Measurements from ENCODE around the gene GREM2.

GREM2 gene

DNA sequence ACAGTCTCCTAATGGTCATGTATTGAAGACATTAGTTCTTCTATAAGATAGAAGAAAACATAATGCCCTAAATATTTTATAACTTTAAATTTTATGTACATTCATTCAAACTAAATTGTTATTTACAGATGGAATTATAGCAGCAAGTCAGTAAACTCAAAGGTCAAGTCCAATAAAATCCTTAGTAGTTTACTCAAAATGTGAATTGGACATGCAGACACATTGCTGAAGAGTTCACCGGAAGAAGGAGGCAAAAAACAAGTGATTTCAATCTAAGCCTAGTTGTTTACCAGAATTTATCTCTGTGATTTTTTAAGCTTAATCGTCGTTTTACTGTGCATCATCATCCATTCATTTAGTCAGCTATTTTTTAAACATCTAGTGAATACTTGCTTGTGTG lies 149.7 kb downstream of the GREM2 start:
- TF ChIP-seq GATA3 (IDR thresholded peaks at IDR 0.05; ENCODE audit: low read depth, low read length) (no peak), GATA2 (IDR thresholded peaks at IDR 0.05; ENCODE audit: low read depth, low read length) (no peak)

DNA sequence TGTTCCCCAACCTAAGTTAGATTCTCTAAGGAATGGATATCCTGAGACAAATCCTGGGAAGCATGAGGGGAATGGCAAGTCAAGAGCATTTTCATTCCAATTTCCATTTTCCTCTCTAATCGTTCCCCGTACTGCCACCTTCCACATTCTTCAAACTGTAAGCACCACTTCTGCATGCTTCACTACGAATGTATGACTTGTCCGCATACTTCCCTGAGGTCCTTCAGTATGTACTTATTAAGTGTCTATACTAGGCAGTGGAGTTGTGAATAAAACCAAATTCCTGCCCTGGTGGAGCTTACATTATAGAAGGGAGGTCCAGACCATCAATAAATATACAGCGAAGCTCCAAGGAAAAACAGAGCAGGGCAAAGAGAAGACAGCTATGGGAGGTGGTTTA lies 154.8 kb downstream of the GREM2 start:
- TF ChIP-seq GATA2 (IDR thresholded peaks at IDR 0.05; ENCODE audit: low read depth, low read length) (no peak), GATA3 (IDR thresholded peaks at IDR 0.05; ENCODE audit: low read depth, low read length) (no peak)

DNA sequence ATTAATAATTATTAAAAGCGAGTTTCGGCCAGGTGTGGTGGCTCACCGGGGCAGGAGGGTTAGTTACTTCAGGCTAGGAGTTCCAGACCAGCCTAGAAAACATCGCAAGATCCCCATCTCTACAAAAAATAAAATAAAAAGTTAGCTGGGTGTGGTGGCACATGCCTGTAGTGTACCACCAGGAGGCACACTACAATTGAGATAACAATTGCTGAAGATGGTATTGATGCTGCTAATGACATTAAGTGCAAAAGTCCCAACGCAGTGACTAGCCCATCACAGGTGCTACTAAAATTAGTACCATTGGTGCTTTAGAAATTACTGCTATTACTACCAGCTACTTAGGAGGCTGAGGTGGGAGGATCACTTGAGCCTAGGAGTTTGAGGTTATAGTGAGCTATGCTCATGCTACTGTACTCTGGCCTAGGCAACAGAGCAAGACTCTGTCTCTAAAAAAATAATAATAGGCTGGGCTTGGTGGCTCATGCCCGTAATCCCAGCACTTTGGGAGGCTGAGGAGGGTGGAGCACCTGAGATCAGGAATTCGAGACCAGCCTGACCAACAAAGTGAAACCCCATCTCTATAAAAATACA lies 156.6 kb downstream of the GREM2 start:
- TF ChIP-seq GATA3 (IDR thresholded peaks at IDR 0.05; ENCODE audit: low read depth, low read length), result no peak
- no peak for TF ChIP-seq GATA2 (IDR thresholded peaks at IDR 0.05; ENCODE audit: low read depth, low read length)

GRCh38 chr1:240445369-240445768 lies 166.6 kb downstream of the GREM2 start:
- no peak for TF ChIP-seq GATA2 (IDR thresholded peaks at IDR 0.05; ENCODE audit: low read depth, low read length)
- TF ChIP-seq GATA3 (IDR thresholded peaks at IDR 0.05; ENCODE audit: low read depth, low read length), result no peak

GRCh38 chr1:240441669-240442068 lies 170.3 kb downstream of the GREM2 start:
- TF ChIP-seq GATA3 (IDR thresholded peaks at IDR 0.05; ENCODE audit: low read depth, low read length), result no peak
- no peak for TF ChIP-seq GATA2 (IDR thresholded peaks at IDR 0.05; ENCODE audit: low read depth, low read length)

Measured in SH-SY5Y (cell line).